ENCODE data around the gene WSB1.
"Not testable (repeated sequence)": the region's sequence is repeated elsewhere in the genome, so short reads cannot be mapped to it uniquely, and the experiment has no call there.

WSB1 gene, protein sequence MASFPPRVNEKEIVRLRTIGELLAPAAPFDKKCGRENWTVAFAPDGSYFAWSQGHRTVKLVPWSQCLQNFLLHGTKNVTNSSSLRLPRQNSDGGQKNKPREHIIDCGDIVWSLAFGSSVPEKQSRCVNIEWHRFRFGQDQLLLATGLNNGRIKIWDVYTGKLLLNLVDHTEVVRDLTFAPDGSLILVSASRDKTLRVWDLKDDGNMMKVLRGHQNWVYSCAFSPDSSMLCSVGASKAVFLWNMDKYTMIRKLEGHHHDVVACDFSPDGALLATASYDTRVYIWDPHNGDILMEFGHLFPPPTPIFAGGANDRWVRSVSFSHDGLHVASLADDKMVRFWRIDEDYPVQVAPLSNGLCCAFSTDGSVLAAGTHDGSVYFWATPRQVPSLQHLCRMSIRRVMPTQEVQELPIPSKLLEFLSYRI

DNA sequence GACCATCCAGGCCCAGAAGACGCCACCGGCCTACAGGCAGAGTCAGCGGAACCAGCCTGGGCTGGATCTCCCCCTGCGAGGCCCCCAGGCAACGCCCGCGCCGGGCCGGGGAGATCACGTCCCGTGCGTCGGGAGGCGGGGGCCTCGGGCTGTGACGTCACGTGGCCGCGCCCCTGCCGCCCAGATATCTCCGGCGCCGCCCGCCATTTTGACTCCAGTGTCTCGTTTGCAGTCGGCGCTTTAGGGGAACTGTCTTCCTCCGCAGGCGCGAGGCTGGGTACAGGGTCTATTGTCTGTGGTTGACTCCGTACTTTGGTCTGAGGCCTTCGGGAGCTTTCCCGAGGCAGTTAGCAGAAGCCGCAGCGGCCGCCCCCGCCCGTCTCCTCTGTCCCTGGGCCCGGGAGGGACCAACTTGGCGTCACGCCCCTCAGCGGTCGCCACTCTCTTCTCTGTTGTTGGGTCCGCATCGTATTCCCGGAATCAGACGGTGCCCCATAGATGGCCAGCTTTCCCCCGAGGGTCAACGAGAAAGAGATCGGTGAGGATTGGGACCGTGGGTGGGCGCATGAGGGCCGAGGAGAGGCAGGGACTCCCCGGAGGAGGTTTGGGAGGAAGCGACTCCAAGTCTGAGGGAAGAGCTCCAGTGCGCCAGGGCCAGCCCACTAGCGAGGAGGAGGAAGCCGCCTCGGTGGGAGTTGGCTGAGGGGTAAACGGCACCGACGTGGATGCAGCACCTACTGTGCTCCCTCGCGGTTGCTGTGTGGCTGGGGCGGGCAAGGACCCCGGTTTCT is at the start of gene WSB1:
WSB1 (plus strand) TSS at position 217 of the 791 bp plus-strand sequence; CDS start at position 499, 282 bp downstream.
- peak; percentile 78 for DNase-seq

DNA sequence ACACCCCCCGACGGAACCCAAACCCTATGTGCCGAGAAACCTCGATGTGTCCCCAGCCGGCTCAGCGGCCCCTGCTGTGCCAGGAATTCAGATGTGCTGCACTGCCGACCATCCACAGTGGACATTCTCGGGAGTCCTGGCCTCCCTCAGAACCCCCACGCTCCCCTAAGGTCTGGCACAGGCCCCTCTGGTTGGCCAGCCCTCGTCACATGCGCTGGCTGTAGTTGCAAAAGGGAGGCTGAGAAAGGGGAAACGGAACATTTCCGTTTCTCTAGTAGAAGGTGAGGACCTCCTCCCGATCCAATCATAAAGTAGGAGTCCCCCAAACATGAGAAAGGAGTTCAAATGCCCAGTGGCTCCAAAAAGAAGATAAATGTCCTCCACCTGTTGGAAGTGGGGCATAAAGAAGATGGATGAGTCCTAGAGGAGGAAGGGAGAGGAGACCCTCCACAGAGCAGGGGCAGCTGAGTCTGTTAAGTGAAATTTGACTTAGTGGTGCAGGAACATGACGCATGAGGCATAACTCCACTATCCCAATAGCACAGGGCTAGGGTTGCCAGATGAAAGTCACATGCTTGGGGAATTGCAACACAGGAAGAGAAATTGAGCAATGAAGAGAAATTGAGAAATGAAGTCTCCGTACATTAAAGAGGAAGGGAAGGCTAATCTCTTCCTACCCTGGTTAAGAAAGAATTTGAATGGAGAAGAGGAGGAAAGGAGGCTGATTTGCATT is 49.3 kb upstream of the WSB1 start:
- no peak for DNase-seq

DNA sequence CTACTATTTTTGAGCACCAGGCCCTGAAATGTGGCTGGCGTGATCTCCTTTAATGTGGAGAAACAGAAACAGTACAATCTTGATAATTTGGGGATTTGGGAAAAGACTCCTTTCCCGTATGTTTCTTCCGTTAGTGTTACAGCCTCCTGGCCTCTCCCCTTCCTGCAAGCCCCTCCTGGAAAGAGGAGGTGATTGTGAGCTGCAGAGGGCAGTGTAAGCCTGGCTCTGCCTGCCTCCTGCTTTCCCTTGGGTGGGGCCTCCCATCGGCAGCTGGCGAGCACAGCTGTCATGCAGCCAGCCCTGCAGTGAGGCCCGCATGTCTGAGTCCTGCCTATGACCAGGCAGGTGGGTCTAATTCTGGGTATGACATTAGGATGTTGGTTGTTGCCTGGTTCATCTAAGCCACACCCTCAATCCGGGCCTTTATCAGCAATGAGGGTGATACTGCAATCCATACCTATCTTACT is 48.7 kb upstream of the WSB1 start:
- DNase-seq = peak; percentile 44

DNA sequence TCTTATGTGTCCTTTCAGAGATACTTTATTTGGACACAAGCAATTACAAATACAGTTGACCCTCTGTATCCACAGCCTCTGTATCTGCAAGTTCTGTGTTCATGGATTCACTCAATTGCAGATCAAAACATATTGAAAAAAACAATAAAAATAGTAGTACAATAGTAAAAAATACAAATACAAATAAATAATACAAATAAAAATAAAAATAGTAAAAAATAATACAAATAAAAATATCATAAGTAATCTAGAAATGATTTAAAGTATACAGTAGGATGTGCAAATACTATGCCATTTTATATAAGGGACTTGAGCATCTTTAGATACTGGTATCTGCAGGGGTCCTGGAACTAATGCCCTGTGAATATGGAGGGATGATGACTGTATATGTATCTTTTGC is 47.4 kb upstream of the WSB1 start:
- no peak for DNase-seq

DNA sequence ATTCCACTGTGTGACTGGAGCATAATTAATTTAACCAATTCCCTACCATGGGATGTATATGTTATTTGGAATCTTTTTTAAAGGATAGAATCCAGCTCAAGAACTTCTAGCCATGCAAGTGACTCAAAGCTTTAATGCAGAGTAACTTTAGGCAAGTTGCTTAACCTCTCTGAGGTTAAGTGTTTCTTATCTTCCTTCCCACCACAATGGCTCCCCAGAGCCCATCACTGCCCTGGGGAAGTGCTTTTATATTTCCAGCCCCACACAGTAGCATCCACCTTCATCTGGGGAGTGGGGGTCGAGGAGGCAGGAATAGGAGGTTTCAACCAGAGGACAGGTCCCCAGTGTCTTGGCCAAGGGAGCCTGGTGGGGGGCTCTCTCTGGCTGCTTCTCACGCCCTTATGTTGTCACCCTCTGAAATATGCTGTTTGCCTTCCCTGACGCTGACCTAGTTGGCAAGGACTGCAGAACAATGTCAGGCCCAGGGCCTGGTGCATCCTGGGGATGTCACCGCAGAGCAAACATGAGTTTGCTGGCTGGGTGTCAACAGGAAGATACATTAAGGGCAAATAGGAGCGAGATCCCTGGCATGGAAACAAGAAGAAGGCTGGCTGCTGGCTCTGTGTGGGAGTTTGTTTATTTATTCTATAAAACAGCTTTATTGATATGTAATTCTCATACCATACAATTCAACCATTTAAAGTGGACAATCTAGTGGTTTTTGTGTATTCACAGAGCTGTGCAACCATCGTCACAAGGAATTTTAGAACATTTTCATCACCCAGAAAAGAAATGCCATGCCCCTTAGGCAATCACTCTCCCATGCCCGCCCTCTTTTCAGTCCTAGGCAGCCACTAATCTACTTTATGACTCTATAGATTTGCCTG is 46.6 kb upstream of the WSB1 start:
- no peak for DNase-seq

DNA sequence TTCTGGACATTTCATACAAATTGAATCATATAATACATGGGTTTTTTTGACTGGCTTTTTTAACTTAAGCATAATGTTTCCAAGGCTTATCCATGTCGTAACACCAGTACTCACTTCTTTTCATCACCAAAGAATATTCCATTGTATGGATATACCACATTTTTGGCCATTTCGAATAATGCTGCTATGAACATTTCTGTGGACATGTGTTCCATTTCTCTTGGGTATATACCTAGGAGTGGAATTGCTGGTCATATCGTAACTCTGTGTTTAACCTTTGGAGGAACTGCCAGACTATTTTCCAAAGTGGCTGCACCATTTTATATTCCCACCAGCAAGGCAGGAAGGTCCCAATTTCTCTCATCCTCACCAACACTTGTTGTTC is 46.0 kb upstream of the WSB1 start:
- DNase-seq = no peak

DNA sequence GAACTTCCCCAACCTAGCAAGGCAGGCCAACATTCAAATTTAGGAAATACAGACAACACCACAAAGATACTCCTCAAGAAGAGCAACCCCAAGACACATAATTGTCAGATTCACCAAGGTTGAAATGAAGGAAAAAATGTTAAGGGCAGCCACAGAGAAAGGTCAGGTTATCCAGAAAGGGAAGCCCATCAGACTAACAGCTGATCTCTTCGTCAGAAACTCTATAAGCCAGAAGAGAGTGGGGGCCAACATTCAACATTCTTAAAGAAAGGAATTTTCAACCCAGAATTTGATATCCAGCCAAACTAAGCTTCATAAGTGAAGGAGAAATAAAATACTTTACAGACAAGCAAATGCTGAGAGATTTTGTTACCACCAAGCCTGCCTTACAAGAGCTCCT is 43.1 kb upstream of the WSB1 start:
- not testable (repeated sequence) for DNase-seq

DNA sequence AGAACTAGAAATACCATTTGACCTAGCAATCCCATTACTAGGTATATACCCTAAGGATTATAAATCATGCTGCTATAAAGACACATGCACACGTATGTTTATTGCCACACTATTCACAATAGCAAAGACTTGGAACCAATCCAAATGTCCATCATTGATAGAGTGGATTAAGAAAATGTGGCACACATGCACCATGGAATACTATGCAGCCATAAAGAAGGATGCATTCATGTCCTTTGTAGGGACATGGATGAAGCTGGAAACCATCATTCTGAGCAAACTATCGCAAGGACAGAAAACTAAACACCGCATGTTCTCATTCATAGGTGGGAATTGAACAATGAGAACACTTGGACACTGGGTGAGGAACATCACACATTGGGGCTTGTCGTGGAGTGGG is 39.1 kb upstream of the WSB1 start:
- DNase-seq = not testable (repeated sequence)

DNA sequence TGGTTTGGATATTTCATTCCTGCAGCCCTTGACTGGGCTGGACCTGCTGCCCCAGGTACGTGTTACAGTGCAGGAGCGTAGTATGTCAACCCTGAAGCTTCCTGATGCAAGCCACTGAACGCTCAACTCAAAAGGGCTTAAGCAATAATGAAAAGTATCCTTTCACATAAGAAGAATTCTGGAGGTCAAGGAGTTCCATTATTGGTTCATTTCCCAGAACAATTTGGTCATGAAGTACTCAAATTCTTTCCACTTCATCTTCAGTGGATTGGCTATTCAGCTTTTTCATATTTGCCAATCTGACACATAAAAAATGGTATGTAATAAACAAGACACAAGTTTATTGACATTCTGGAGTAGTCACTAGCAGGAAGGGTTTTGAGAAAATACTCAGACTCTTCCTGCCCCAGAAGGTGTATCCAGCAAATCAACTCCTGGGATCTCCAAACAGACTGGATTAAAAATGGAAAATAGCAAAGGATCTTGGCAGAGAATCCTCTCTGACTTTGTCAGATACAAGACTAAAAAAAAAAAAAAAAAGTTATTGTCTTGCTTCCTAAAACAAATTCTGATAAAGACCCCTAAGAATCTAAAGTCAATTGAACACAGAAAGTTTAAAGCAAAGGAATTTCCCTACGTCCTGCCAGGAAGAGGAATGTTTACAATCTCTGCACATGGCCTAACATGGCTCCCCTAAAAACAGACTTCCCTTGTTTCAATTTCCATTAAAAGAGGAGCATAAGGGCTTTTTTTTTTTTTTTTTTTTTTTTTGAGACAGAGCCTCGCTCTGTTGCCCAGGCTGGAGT is 37.5 kb upstream of the WSB1 start:
- no peak for DNase-seq

DNA sequence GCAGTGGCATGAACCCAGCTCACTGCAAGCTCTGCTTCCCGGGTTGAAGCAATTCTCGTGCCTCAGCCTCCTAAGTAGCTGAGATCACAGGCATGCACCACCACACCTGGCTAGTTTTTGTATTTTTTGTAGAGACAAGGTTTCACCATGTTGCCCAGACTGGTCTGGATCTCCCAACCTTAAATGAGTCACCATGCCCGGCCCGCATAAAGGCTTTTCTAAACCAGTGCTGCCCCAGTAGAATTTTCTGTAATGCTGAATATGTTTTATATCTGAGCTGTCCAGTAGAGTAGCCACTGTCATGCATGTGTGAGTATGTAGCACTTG is 36.9 kb upstream of the WSB1 start:
- no peak for DNase-seq

DNA sequence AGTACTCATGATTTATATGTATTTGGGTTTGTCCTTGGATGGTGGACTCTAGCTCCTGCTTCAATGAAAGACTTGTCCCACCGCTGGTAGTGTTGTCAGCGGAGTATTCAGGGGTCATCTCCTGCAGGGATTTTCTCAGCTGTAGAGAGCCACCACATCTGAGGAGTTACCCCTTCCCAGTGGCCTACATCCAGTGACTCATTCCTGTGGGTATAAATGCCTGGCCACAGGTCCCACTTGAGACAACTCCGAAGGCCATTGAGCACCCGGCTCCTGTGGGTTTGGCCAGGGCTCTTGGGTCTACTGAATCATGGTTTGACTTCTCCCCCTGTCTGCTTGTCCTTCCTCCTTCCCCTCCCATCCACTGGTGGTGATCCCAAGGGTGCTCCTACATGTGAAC is 34.6 kb upstream of the WSB1 start:
- DNase-seq = no peak

DNA sequence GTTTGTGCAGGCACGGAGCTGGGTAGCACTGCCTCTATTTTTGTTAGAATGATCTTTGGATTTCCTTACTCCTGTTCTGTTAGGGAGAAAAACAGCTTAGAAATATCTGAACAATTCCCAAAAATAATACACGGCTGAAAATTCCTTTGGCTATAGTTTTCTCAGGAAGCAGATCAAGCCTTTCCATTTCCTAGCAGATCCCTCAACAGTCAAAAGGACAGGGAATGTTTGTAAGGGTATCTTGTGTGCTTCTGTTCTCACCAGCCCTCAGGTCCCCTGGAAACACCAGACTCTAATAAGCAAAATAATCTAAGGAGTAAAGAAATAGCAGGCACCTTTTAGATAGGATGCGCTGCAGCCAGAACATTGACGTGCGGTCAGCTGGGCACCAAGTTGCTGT is 30.5 kb upstream of the WSB1 start:
- no peak for DNase-seq

DNA sequence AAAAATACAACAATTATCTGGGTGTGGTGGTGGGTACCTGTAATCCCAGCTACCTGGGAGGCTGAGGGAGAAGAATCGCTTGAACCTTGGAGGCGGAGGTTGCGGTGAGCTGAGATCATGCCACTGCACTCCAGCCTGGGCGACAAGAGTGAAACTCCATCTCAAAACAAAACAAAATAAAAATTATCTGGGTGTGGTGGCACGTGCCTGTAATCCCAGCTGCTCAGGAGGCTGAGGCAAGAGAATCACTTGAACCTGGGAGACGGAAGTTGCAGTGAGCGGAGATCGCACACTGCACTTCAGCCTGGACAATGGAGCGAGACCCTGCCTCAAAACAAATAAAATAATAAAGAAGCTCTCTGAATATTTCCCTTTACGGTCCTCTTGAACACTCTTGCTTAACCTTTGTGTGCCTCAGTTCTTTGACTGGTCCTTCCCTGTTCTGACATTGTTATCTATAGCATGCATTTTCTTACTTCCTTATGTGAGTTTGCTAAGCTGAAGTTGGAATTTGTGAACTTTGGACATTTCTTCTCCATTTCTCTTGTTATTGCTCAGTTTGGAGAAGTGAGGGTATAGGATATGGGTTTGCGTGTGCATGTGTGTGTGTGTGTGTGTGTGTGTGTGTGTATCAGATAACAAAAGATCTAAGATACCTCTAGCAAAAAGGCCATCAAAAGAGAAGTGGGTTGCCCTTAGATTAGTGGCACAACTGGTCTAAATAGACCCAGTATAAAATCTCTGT is 29.7 kb upstream of the WSB1 start:
- no peak for DNase-seq

DNA sequence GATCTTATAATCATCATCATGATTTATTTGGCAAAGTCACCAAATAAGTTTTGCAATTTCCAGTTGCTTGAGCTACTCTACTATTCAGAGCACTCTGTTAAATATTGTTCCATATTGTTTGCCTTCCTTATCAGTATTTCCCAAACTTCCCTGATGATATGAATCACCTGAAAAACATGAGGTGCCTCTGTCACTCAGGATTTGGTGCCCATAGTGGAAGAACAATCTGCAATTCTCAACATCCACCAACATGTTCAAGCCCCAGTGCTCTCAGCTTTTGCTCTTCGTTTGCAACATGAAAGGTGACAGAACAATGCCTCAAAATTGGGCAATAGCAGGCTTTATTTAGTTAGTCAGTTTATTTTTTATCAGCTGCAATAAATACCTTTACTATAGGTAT is 28.6 kb upstream of the WSB1 start:
- no peak for DNase-seq

DNA sequence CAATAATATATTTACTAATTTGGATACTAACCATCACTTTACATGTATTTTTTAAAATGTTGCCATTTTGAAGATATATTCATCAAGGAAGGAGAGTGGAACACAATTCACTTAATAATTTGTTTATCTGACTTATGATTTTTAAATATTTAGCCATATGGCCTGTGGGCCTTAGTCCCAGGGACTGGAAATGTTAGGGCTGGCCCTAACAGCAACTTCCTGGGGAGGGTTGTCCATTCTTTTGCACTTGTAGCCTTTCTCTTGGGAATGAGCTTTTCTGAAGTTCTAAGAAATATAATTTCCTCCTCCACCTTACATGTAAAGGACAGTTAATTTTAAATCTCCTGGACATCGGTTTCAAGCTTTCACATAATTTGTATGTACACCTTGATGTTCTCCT is 27.7 kb upstream of the WSB1 start:
- no peak for DNase-seq

DNA sequence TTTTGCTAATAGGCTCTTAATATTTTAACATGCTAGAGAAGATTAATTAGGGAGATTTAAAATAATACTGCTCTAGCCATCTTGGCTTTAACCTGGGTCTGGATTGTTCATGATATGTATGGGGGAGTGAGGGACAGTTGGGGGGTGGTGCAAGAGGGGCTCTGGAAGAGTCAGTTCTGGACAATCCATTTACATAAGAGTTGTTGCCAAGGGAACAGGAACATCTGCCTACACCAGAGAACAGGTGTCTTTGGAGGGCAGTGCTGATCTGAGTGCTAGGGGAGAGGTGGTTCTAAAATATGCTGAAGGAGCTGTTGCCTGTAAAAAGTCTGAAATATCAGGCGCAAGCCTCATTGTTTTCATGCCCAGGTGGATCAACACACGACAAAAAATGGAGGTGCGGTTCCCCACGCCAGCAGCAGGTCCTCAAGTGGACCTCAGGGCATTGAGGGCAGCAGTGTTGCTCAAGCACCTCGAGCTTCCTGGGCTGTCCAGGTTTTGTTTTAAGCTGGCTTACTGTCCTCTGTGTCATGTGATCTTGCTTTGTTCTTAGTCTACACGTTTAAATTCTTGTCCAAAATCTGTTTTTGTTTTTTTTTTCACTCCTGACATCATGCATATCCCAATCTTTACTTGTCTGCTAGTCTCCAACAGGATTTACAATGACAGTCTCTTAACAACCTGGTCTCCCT is 25.4 kb upstream of the WSB1 start:
- no peak for DNase-seq

DNA sequence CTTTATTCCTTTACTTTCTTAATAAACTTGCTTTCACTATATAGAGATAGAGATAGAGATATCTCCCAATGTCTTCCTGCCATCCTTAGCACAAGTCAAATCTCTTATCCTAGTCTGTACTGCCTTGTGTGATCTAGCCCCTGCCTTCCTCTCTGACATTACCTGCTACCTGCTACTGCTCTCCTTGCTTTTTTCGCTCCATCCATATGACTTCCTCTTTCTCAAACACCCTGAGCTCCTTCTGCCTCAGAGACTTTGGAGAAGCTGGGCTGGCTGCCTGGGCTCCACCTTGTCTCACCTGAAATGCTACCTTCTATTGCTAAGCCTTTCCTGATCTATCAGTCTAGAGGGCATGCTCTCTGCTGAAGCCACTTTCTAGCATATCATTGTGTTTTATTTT is 24.7 kb upstream of the WSB1 start:
- no peak for DNase-seq

DNA sequence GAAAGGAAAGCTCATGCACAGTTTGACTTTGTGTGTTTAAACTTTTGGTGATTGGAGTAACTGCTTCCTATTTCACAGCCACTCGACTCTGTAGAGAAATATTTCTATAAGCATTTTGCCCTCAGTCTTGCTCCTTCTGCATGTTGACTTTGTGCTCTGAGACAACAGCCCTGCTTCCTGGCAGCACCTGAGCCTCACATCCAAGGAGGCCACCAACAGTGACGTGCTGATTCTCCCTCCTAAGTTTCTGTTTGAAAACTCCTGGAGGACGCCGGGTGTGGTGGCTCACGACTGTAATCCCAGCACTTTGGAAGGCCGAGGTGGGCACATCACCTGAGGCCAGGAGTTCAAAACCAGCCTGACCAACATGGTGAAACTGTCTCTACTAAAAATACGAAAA is 23.9 kb upstream of the WSB1 start:
- no peak for DNase-seq

DNA sequence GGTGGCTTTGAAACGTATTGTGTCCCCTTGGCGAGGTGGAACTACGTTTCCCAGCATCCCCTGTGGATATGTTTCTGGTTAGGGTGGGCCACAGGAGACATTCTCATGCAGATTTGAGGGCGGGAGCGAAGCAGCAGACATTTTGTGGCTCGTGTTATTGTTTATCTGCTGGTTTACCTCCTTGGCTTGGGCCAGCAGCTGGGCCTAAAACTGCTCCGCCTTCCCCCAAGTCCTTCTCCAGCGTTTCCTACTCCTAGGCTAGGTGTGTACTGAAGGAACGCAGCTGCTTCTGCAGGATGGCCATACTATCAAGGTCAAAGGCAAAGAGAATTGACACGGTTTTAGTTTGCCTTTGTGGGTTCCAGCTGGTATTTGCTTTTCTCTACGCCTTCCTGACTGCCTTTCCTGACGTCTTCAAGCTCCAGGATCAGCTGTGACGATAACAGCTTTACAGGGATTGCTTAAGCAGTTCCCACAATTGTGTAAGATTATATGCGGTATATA is 17.2 kb upstream of the WSB1 start:
- no peak for DNase-seq

DNA sequence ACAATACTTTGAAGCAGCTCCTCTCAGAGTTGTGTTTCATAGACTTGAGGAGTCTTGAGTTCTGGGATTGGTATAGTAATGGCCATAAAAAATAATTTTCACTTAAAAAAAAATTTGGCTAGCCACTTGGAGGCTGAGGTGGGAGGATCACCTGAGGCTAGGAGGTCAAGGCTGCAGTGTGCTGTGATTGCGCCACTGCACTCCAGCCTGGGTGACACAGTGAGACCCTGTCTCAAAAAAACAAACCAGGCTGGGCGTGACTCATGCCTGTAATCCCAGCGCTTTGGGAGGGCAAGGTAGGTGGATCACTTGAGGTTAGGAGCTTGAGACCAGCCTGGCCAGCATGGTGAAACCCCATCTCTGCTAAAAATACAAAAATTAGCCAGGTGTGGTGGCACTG is 14.8 kb upstream of the WSB1 start:
- DNase-seq = not testable (repeated sequence)

Measured in DMS79 (cell line).